22Rv1 (cell line): Measurements from ENCODE around the gene CDH18.
A peak's percentile ranks its signal among the peaks of the same experiment; 100 is the strongest.

Experiments used
- H3K27ac ChIP-seq: fragments of 450-650 bp; 2 replicates; pipeline ENCODE4 v1.5.1; 2017
- ZFX ChIP-seq: fragments of 450-650 bp; IDR thresholded peaks from 2 replicates; pipeline ENCODE4 v1.6.1; 2017; ENCODE audit warnings: antibody characterized with exemption, borderline replicate concordance
- TF ChIP-seq, protein P1 (sequence below): fragments of 450-650 bp; IDR thresholded peaks from 2 replicates; pipeline ENCODE4 v1.5.1; 2017; ENCODE audit warnings: mild to moderate bottlenecking

Gene CDH18

DNA sequence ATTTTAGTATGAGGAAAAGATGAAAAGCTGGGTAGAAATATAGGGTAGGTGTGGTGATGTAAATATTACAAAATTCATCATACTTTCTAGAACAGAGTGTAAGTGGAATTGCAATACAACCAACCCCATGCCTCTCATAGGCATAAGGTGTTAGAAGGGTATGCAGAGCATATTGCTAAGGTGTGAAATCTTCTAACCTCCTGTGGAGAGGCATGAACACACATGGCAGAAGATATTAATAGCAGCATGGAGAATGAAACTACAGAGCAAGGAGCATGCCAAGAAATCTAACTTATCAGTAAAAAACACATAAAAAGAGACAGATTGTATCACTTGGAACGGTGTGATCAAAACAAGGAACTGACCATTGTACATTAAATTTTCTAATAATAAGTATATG is 441.5 kb downstream of the CDH18 start:
- TF ChIP-seq, protein P1, sequence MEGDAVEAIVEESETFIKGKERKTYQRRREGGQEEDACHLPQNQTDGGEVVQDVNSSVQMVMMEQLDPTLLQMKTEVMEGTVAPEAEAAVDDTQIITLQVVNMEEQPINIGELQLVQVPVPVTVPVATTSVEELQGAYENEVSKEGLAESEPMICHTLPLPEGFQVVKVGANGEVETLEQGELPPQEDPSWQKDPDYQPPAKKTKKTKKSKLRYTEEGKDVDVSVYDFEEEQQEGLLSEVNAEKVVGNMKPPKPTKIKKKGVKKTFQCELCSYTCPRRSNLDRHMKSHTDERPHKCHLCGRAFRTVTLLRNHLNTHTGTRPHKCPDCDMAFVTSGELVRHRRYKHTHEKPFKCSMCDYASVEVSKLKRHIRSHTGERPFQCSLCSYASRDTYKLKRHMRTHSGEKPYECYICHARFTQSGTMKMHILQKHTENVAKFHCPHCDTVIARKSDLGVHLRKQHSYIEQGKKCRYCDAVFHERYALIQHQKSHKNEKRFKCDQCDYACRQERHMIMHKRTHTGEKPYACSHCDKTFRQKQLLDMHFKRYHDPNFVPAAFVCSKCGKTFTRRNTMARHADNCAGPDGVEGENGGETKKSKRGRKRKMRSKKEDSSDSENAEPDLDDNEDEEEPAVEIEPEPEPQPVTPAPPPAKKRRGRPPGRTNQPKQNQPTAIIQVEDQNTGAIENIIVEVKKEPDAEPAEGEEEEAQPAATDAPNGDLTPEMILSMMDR = no peak
- no peak for TF ChIP-seq ZFX

DNA sequence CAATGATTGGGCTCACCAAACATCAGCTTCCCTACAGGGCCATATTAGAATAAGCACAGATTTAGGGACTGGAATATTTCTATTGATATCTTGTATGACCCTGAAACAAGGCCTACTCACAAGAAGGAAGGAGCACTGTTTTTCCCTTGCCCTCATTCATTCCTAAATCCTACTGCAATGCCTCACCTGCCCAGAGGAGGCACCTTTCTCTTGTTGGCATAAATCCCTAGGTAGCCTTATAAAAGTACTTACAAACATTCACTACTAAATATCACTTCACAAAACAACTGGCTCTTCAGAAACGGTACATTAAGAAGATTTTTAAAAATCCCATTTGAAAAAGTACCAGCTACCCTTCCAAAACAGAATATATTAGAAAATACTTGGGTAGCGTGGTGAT is 449.4 kb downstream of the CDH18 start:
- H3K27ac ChIP-seq = no peak overlapping the region
- TF ChIP-seq ZFX = no peak
- TF ChIP-seq, protein P1 = peak; percentile 34

More for the DNA sequence above, 441.5 kb downstream of the CDH18 start:
- no peak overlapping the region for H3K27ac ChIP-seq

DNA sequence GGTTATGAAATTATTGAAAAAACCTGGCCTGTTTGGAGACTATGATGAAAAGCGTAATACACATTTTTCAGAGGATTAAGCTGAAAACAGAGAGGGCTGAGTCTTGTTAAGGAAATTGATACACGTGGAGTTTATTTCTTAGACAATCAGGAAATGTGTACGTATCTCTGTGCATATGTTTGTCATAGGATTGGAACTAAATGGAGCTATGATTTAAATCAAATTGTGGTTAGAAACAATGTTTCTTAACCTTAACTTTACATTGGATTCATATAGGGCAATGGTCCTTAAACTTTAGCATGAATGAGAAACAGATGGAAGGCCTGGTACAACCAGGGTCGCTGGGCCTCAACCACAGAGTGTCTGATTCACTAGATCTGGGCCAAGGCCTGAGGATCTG is 451.6 kb downstream of the CDH18 start:
- TF ChIP-seq ZFX = no peak
- TF ChIP-seq, protein P1 = no peak
- H3K27ac ChIP-seq = no peak overlapping the region

DNA sequence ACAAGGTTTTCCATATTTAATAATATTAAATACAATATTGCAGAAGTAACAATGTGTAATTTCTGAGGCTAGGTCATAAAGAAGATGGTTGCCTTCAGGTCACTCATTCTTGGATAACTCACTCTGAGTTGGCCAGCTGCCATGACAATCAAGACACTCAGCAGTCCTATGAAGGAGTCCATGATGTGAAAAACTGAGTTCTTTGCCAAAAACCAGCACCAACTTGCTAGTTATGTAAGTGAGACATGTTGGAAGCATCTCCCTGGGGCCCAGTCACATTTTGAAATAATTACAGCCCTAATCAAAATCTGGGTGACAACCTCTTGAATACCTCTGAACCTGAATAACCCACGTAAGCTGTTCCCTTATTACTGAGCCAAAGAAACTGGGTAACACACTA is 453.2 kb downstream of the CDH18 start:
- no peak for TF ChIP-seq ZFX
- TF ChIP-seq, protein P1 = no peak
- no peak overlapping the region for H3K27ac ChIP-seq

DNA sequence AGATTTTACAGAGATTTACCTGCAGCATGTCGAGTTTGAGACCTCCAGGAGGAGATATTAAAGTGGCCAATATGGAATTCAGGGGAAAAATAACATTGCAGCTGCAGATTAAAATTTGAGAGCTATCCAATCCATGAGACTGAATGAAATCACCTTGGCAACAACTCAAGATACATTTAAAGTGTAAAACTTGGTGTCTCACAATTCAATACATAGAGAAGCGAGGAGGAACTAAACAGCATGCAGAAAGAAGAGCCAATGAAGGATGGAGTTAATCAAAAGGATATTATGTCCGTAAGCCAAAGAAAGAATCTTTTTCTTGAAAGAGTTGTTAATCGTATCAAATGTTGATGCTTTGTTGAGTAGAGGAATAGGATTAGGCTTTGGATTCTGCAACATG is 455.1 kb downstream of the CDH18 start:
- H3K27ac ChIP-seq = no peak overlapping the region

DNA sequence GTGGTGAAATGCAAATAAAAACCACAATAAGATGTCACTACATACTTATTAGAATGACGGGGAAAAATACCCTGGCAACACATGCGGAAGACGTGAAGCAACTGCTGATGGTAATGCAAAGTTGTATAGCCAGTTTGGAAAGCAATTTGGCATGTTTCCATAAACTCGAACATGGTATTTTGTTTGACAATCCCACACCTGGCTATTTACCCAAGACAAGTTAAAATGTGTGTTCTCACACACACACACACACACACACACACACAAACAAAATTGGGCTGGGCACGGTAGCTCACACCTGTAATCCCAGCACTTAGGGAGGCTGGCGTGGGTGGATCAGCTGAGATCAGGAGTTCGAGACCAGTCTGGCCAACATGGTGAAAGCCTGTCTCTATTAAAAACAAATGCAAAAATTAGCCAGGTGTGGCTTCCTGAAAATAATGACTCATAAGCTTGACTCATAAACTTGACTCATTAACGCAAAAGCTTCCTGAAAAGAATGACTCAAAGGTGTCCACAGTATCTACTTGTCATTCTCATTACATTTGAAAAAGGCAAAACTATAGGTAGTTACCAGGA is 456.5 kb downstream of the CDH18 start:
- no peak overlapping the region for H3K27ac ChIP-seq
- TF ChIP-seq, protein P1 = no peak
- TF ChIP-seq ZFX = no peak

More for the DNA sequence above, 455.1 kb downstream of the CDH18 start:
- TF ChIP-seq, protein P1 = no peak
- TF ChIP-seq ZFX = no peak

DNA sequence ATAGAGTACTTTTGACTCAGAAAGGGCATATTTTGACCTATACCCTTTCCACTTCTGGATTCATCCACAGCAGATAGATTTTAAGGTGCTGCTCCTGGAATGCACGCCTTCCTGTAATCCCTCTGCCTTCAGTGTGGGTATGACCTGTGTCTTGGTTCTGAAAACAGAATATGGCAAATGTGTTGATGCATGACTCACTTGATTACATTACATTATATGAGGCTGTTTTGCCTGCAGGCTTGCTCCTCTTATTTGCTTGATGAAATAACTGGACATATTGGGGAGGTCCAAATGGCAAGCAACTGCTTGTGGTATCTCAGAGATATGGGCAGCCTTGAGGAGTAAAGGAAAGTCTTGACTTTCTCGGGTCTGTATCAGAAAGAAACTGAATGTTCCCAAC is 468.6 kb downstream of the CDH18 start:
- no peak overlapping the region for H3K27ac ChIP-seq

More for the DNA sequence above, 468.6 kb downstream of the CDH18 start:
- TF ChIP-seq, protein P1 = no peak
- no peak for TF ChIP-seq ZFX
